PC-3 (cell line): ENCODE measurements around the gene EIF4E1B. TPM values are rescaled to one million over a fixed set of nuclear protein-coding genes. Genes with fewer than 3 reads are reported as not detected.

Experiments
- ATAC-seq: fragments of 200-7000 bp; cut with Tn5 transposase; 2 replicates; pipeline ENCODE4 v1.9.1; 2020; ENCODE audit warnings: mild to moderate bottlenecking, moderate library complexity
- BruUV-seq: library from RNA; stranded (reverse); fragments of 400-500 nt; replicated peaks from 2 replicates; lab custom pipeline; 2021; lab: Mats Ljungman, UMichigan
- CTCF ChIA-PET: fragments of 300-600 bp; sonication (Branson Sonifier 250); formaldehyde crosslinking; loops from one replicate; lab custom pipeline; 2022; ENCODE audit warnings: antibody characterized with exemption; lab: Charles Lee
- POLR2A ChIA-PET: fragments of 300-600 bp; sonication (Branson Sonifier 250); formaldehyde crosslinking; loops from one replicate; lab custom pipeline; 2022; ENCODE audit warnings: antibody characterized with exemption; ENCODE audit not compliant: unreplicated experiment; lab: Charles Lee
- DNase-seq: peaks from one replicate; pipeline ENCODE4 v3.0.0-alpha.2; 2015
- H2AFZ ChIP-seq: fragments of 300-600 bp; sonication (generic); 2 replicates; pipeline ENCODE4 v1.6.0; 2016; ENCODE audit warnings: antibody characterized with exemption, low read length
- H3F3A ChIP-seq: fragments of 300-600 bp; sonication (generic); one replicate; pipeline ENCODE4 v1.6.0; 2017; ENCODE audit warnings: antibody characterized with exemption, low read length, control low read depth, mild to moderate bottlenecking; ENCODE audit not compliant: unreplicated experiment
- H3K27ac ChIP-seq: fragments of 300-600 bp; sonication (generic); 2 replicates; pipeline ENCODE4 v1.5.1; 2016; ENCODE audit warnings: mild to moderate bottlenecking, low read length
- H3K27me3 ChIP-seq: fragments of 300-600 bp; sonication (generic); 2 replicates; pipeline ENCODE4 v1.6.1; 2016; ENCODE audit warnings: low read length, mixed read lengths
- H3K36me3 ChIP-seq: fragments of 300-600 bp; sonication (generic); 2 replicates; pipeline ENCODE4 v1.6.1; 2016; ENCODE audit warnings: low read depth, mixed run types, low read length, mixed read lengths
- H3K4me1 ChIP-seq: fragments of 300-600 bp; sonication (generic); 2 replicates; pipeline ENCODE4 v1.5.1; 2016; ENCODE audit warnings: low read length; ENCODE audit not compliant: insufficient read depth
- H3K4me2 ChIP-seq: fragments of 300-600 bp; sonication (generic); 2 replicates; pipeline ENCODE4 v1.6.0; 2016; ENCODE audit warnings: low read length
- H3K4me3 ChIP-seq: fragments of 300-600 bp; sonication (generic); 2 replicates; pipeline ENCODE4 v1.5.1; 2016; ENCODE audit warnings: mild to moderate bottlenecking, low read length, mixed read lengths
- H3K79me2 ChIP-seq: fragments of 300-600 bp; sonication (generic); 2 replicates; pipeline ENCODE4 v1.6.1; 2017; ENCODE audit warnings: low read length, mixed read lengths
- H3K9ac ChIP-seq: fragments of 300-600 bp; sonication (generic); 2 replicates; pipeline ENCODE4 v1.6.0; 2016; ENCODE audit warnings: mild to moderate bottlenecking, low read length
- H3K9me2 ChIP-seq: fragments of 300-600 bp; sonication (generic); replicated peaks from 2 replicates; pipeline ENCODE4 v1.6.1; 2016; ENCODE audit warnings: mixed run types, low read length, mixed read lengths
- H3K9me3 ChIP-seq: fragments of 300-600 bp; sonication (generic); 2 replicates; pipeline ENCODE4 v1.6.1; 2016; ENCODE audit warnings: low read length, mixed read lengths
- H4K20me1 ChIP-seq: fragments of 300-600 bp; sonication (generic); 2 replicates; pipeline ENCODE4 v1.6.1; 2016; ENCODE audit warnings: low read length, mixed read lengths
- EZH2 ChIP-seq: fragments of 300-600 bp; sonication (generic); IDR thresholded peaks from one replicate; pipeline ENCODE4 v1.6.1; 2017; ENCODE audit warnings: antibody characterized with exemption, mild to moderate bottlenecking, low read length; ENCODE audit not compliant: unreplicated experiment
- EZH2phosphoT487 ChIP-seq: fragments of 300-600 bp; sonication (generic); IDR thresholded peaks from 2 replicates; pipeline ENCODE4 v1.6.1; 2018; ENCODE audit warnings: mild to moderate bottlenecking, antibody characterized with exemption, low read length, borderline replicate concordance
- intact Hi-C: fragments of 100-400 bp; cut with micrococcal nuclease; formaldehyde crosslinking; loops from 2 replicates; pipeline ENCODE4 v1.9.0; 2023
- total RNA-seq: library from RNA; depleted of rRNA; stranded (reverse); fragments of >200 nt; gene quantifications from 2 replicates; pipeline ENCODE4 v1.2.3, GENCODE V29; 2014
- TF ChIP-seq, protein P1 (sequence below): fragments of 300-600 bp; sonication (generic); conservative IDR thresholded peaks from 2 replicates; pipeline ENCODE4 v1.5.1; 2017; ENCODE audit warnings: antibody characterized with exemption, low read depth, mild to moderate bottlenecking, low read length

The EIF4E1B gene
- total RNA-seq, 1 experiment from 2014 or later, result not detected

DNA sequence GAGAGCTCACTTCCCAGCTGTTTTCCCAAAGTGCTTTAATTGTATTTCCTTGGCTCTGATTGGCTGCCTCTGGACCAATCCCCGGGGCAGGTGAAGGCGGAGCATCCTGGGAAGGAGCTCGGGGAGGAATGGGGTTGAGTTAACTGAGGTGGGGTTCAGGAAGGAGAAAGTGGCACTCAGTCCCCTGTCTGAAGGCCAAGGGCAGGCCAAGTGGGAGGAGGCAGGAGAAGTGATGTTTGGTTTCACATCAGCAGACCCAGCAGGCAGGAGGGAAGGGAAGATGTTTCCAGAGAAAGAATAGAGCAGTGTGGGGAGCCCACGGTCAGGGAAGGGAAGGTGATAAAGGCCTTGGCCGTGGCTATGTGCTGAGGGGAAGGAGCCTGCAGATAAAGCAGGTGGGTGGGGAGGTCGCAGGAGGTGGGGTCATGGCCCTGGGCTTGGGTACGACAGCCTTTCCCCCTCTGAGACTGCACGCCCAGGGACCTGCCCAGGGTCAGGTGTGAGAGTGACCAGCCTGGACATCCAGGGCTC is 19.9 kb downstream of the EIF4E1B start:
- no peaks in the 10 kb centered on the region for H3K9me3 ChIP-seq
- H3K27ac ChIP-seq, result no peak overlapping the region
- TF ChIP-seq, protein P1, sequence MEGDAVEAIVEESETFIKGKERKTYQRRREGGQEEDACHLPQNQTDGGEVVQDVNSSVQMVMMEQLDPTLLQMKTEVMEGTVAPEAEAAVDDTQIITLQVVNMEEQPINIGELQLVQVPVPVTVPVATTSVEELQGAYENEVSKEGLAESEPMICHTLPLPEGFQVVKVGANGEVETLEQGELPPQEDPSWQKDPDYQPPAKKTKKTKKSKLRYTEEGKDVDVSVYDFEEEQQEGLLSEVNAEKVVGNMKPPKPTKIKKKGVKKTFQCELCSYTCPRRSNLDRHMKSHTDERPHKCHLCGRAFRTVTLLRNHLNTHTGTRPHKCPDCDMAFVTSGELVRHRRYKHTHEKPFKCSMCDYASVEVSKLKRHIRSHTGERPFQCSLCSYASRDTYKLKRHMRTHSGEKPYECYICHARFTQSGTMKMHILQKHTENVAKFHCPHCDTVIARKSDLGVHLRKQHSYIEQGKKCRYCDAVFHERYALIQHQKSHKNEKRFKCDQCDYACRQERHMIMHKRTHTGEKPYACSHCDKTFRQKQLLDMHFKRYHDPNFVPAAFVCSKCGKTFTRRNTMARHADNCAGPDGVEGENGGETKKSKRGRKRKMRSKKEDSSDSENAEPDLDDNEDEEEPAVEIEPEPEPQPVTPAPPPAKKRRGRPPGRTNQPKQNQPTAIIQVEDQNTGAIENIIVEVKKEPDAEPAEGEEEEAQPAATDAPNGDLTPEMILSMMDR, result no peak
- TF ChIP-seq EZH2 (no peak), EZH2phosphoT487 (no peak)
- POLR2A ChIA-PET, result interaction anchor here (0.7 kb wide), 1 partner anchor 754 kb away, joined by 3 read pairs; no protein-coding TSS in a partner anchor
- no peak for DNase-seq
- peaks cover 32% of the 10 kb centered on the region for H3K79me2 ChIP-seq
- H3K4me1 ChIP-seq, result peaks cover 29% of the 10 kb centered on the region
- peaks cover 5% of the 10 kb centered on the region for H3F3A ChIP-seq
- no TSS peak for BruUV-seq
- H3K4me3 ChIP-seq, result no peak overlapping the region
- intact Hi-C loops, result no loop called here
- H3K9ac ChIP-seq, result no peak overlapping the region
- no peak for ATAC-seq
- H3K4me2 ChIP-seq, result no peak overlapping the region
- H4K20me1 ChIP-seq, result peaks cover 13% of the 10 kb centered on the region; the same call in 1 of the 2 replicates
- H2AFZ ChIP-seq, result no peak overlapping the region
- H3K27me3 ChIP-seq, result no peaks in the 10 kb centered on the region
- CTCF ChIA-PET, result no interaction called here
- H3K36me3 ChIP-seq, result no peaks in the 10 kb centered on the region; the same call in 1 of the 2 replicates
- H3K9me2 ChIP-seq, result no peaks in the 10 kb centered on the region

GRCh38 chr5:176651472-176651980 is 21.1 kb downstream of the EIF4E1B start:
- ChIA-PET POLR2A (no interaction called here), CTCF (no interaction called here)
- no peak overlapping the region for H3K27ac ChIP-seq
- no peak overlapping the region for H3K9ac ChIP-seq
- TF ChIP-seq EZH2phosphoT487, result no peak
- TF ChIP-seq, protein P1, result no peak
- no peak for TF ChIP-seq EZH2
- H3K4me1 ChIP-seq, result peaks cover 28% of the 10 kb centered on the region
- no peaks in the 10 kb centered on the region; the same call in 1 of the 2 replicates for H3K36me3 ChIP-seq
- H3K4me2 ChIP-seq, result no peak overlapping the region
- no peaks in the 10 kb centered on the region for H3K27me3 ChIP-seq
- no peak overlapping the region for H2AFZ ChIP-seq
- no peak overlapping the region for H3K4me3 ChIP-seq
- peaks cover 32% of the 10 kb centered on the region for H3K79me2 ChIP-seq
- BruUV-seq, result no TSS peak
- H3K9me2 ChIP-seq, result no peaks in the 10 kb centered on the region
- peaks cover 13% of the 10 kb centered on the region; the same call in 1 of the 2 replicates for H4K20me1 ChIP-seq
- DNase-seq (no peak), ATAC-seq (no peak)
- peaks cover 5% of the 10 kb centered on the region for H3F3A ChIP-seq
- intact Hi-C loops, result no loop called here
- no peaks in the 10 kb centered on the region for H3K9me3 ChIP-seq

GRCh38 chr5:176652136-176652535 is 21.7 kb downstream of the EIF4E1B start:
- Histone ChIP-seq H3K4me3 (no peak overlapping the region), H3K36me3 (no peaks in the 10 kb centered on the region; the same call in 1 of the 2 replicates), H3K79me2 (peaks cover 32% of the 10 kb centered on the region), H3K27me3 (no peaks in the 10 kb centered on the region), H4K20me1 (peaks cover 13% of the 10 kb centered on the region; the same call in 1 of the 2 replicates), H3K9me2 (no peaks in the 10 kb centered on the region), H3F3A (peaks cover 5% of the 10 kb centered on the region), H3K9me3 (no peaks in the 10 kb centered on the region), H3K4me1 (peaks cover 24% of the 10 kb centered on the region), H3K9ac (no peak overlapping the region), H2AFZ (no peak overlapping the region), H3K27ac (no peak overlapping the region), H3K4me2 (no peak overlapping the region)
- TF ChIP-seq EZH2 (no peak), EZH2phosphoT487 (no peak)
- TF ChIP-seq, protein P1, result no peak
- DNase-seq (no peak), ATAC-seq (no peak)
- BruUV-seq, result no TSS peak
- ChIA-PET POLR2A (no interaction called here), CTCF (no interaction called here)
- intact Hi-C loops, result no loop called here
